H9 (cell line): ENCODE data around the gene DIP2C. TPM values are rescaled to one million over a fixed set of nuclear protein-coding genes. Genes with fewer than 3 reads are reported as not detected.

Experiments
- DNase-seq: peaks from one replicate; pipeline ENCODE4 v3.0.0-alpha.2; 2017
- H2AFZ ChIP-seq: one replicate; pipeline ENCODE4 v1.6.1; 2013; ENCODE audit warnings: mild to moderate bottlenecking, low read length, control low read depth, moderate library complexity
- H2AK5ac ChIP-seq: 2 replicates; pipeline ENCODE4 v1.6.1; 2013; ENCODE audit warnings: low read length, control low read depth, mixed read lengths; ENCODE audit not compliant: insufficient read length
- H2BK120ac ChIP-seq: one replicate; pipeline ENCODE4 v1.6.1; 2013; ENCODE audit warnings: low read depth, mild to moderate bottlenecking, low read length, control low read depth, inconsistent platforms; ENCODE audit not compliant: poor library complexity, severe bottlenecking
- H2BK12ac ChIP-seq: 2 replicates; pipeline ENCODE4 v1.6.1; 2013; ENCODE audit warnings: low read length, control low read depth, mixed read lengths, low read depth; ENCODE audit not compliant: insufficient read length
- H2BK15ac ChIP-seq: 2 replicates; pipeline ENCODE4 v1.6.1; 2013; ENCODE audit warnings: low read depth, low read length, control low read depth
- H2BK20ac ChIP-seq: one replicate; pipeline ENCODE4 v1.6.1; 2013; ENCODE audit warnings: low read depth, mild to moderate bottlenecking, low read length, control low read depth, inconsistent platforms; ENCODE audit not compliant: poor library complexity, severe bottlenecking
- H2BK5ac ChIP-seq: 2 replicates; pipeline ENCODE4 v1.6.1; 2013; ENCODE audit warnings: low read length, control low read depth, mixed read lengths; ENCODE audit not compliant: insufficient read length
- H3K14ac ChIP-seq: 2 replicates; pipeline ENCODE4 v1.6.1; 2013; ENCODE audit warnings: low read length, control low read depth; ENCODE audit not compliant: insufficient read depth
- H3K18ac ChIP-seq: 2 replicates; pipeline ENCODE4 v1.6.1; 2013; ENCODE audit warnings: low read depth, mild to moderate bottlenecking, mixed read lengths, low read length, control low read depth; ENCODE audit not compliant: insufficient read length
- H3K23ac ChIP-seq: 2 replicates; pipeline ENCODE4 v1.6.1; 2013; ENCODE audit warnings: low read length, control low read depth, mixed read lengths, low read depth; ENCODE audit not compliant: insufficient read length
- H3K23me2 ChIP-seq: 2 replicates; pipeline ENCODE4 v1.6.1; 2013; ENCODE audit warnings: low read depth, mild to moderate bottlenecking, mixed read lengths, low read length, control low read depth; ENCODE audit not compliant: insufficient read length, poor library complexity, severe bottlenecking
- H3K27ac ChIP-seq: 2 replicates; pipeline ENCODE4 v1.5.1; 2013; ENCODE audit warnings: low read length, control low read depth, mixed read lengths, low read depth; ENCODE audit not compliant: insufficient read length
- H3K27me3 ChIP-seq: 2 replicates; pipeline ENCODE4 v1.6.1; 2013; ENCODE audit warnings: low read length, control low read depth, inconsistent platforms; ENCODE audit not compliant: insufficient read depth
- H3K4ac ChIP-seq: 2 replicates; pipeline ENCODE4 v1.6.1; 2013; ENCODE audit warnings: low read depth, mild to moderate bottlenecking, control low read depth, inconsistent platforms, low read length, moderate library complexity
- H3K4me1 ChIP-seq: 2 replicates; pipeline ENCODE4 v1.6.1; 2013; ENCODE audit warnings: low read length, control low read depth, inconsistent platforms; ENCODE audit not compliant: insufficient read depth
- H3K4me2 ChIP-seq: 2 replicates; pipeline ENCODE4 v1.6.1; 2013; ENCODE audit warnings: low read length, control low read depth, mixed read lengths; ENCODE audit not compliant: insufficient read length, insufficient read depth
- H3K56ac ChIP-seq: 2 replicates; pipeline ENCODE4 v1.6.1; 2013; ENCODE audit warnings: low read depth, mild to moderate bottlenecking, mixed read lengths, low read length, control low read depth; ENCODE audit not compliant: insufficient read length
- H3K79me1 ChIP-seq: 2 replicates; pipeline ENCODE4 v1.6.1; 2013; ENCODE audit warnings: low read depth, mild to moderate bottlenecking, moderate library complexity, low read length, control low read depth, inconsistent platforms; ENCODE audit not compliant: insufficient read depth, poor library complexity, severe bottlenecking
- H3K79me2 ChIP-seq: 2 replicates; pipeline ENCODE4 v1.6.1; 2013; ENCODE audit warnings: low read length, control low read depth, inconsistent platforms; ENCODE audit not compliant: insufficient read depth
- H3K9ac ChIP-seq: 2 replicates; pipeline ENCODE4 v1.6.1; 2013; ENCODE audit warnings: low read length, control low read depth, mixed read lengths; ENCODE audit not compliant: insufficient read length; ENCODE audit errors: extremely low read depth
- H3K9me3 ChIP-seq: one replicate; pipeline ENCODE4 v1.6.1; 2013; ENCODE audit warnings: low read depth, low read length, inconsistent platforms; ENCODE audit not compliant: control insufficient read depth
- H3T11ph ChIP-seq: one replicate; pipeline ENCODE4 v1.6.1; 2013; ENCODE audit warnings: mild to moderate bottlenecking, low read length, control low read depth, inconsistent platforms
- H4K20me1 ChIP-seq: one replicate; pipeline ENCODE4 v1.6.1; 2013; ENCODE audit not compliant: control insufficient read depth, insufficient read length, insufficient read depth
- H4K5ac ChIP-seq: 2 replicates; pipeline ENCODE4 v1.6.1; 2013; ENCODE audit warnings: low read depth, mild to moderate bottlenecking, mixed read lengths, low read length, control low read depth; ENCODE audit not compliant: insufficient read length
- H4K8ac ChIP-seq: replicated peaks from 2 replicates; pipeline ENCODE4 v1.6.1; 2013; ENCODE audit warnings: low read length, control low read depth, mixed read lengths, low read depth; ENCODE audit not compliant: insufficient read length
- H4K91ac ChIP-seq: 2 replicates; pipeline ENCODE4 v1.6.1; 2013; ENCODE audit warnings: low read depth, mild to moderate bottlenecking, moderate library complexity, mixed read lengths, low read length, control low read depth; ENCODE audit not compliant: insufficient read length
- H3K27ac Mint-ChIP-seq, 3 experiments: 2 replicates in 2 of 3; 3 replicates in 1 of 3; pipeline ENCODE4 v1.8.0; 2020 to 2021; ENCODE audit warnings: mixed read lengths in 3 of 3, mild to moderate bottlenecking in 1 of 3, moderate library complexity in 1 of 3
- H3K27me3 Mint-ChIP-seq: 2 replicates; pipeline ENCODE4 v1.8.0; 2021; ENCODE audit warnings: low read depth, mild to moderate bottlenecking, moderate library complexity, mixed read lengths
- H3K36me3 Mint-ChIP-seq, 3 experiments: 2 replicates in 2 of 3; 3 replicates in 1 of 3; pipeline ENCODE4 v1.8.0; 2020 to 2021; ENCODE audit warnings: low read depth in 3 of 3, mixed read lengths in 3 of 3; ENCODE audit not compliant: insufficient read depth in 1 of 3
- H3K4me1 Mint-ChIP-seq, 2 experiments: 2 replicates each; pipeline ENCODE4 v1.8.0; 2020; ENCODE audit warnings: mixed read lengths in 2 of 2
- H3K4me3 Mint-ChIP-seq, 2 experiments: 2 replicates in 1 of 2; 3 replicates in 1 of 2; pipeline ENCODE4 v1.8.0; 2020 to 2021; ENCODE audit warnings: mild to moderate bottlenecking in 2 of 2, mixed read lengths in 2 of 2, moderate library complexity in 1 of 2
- H3K9me3 Mint-ChIP-seq, 2 experiments: 2 replicates in 1 of 2; 3 replicates in 1 of 2; pipeline ENCODE4 v1.8.0; 2020; ENCODE audit warnings: mild to moderate bottlenecking in 2 of 2, mixed read lengths in 2 of 2, moderate library complexity in 1 of 2
- WGBS: extraction: QIAGEN DNeasy Blood & Tissue Kit; methylation state at CpG from one replicate; pipeline ENCODE4 v1.1.7; 2013; ENCODE audit warnings: missing lambda C conversion rate, low lambda C conversion rate, mixed read lengths; ENCODE audit not compliant: insufficient read length; ENCODE audit errors: extremely low coverage; 5-methylcytosine and 5-hydroxymethylcytosine counted together
- total RNA-seq: library from RNA; stranded (reverse); gene quantifications from 2 replicates; pipeline ENCODE4 v1.2.1, GENCODE V29; 2021
- TF ChIP-seq, protein P1 (sequence below): fragments of 200-600 bp; sonication (generic); conservative IDR thresholded peaks from 3 replicates; pipeline ENCODE4 v1.8.0; 2021; ENCODE audit warnings: antibody characterized with exemption, mild to moderate bottlenecking

DIP2C gene
- total RNA-seq, 1 experiment from 2014 or later, result 7.9 TPM

DNA sequence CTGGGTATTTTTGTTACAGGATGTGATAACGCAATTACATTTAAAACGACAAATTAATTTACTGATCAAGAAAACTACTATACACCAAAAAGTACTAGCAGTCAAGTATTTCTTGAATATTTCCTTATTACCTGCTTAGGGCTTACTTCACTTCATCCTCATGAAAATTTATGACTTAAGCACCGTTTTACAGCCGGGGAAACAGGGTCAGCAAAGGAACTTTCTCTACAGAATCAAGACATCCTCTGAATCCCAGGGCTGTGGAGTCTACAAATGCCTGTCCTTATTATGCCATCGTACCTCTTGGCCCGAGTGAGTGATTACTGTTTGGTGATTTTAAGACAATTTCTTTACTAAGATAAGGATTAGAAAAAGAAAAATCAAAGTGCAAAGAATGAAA lies 305.9 kb downstream of the DIP2C start:
- H3K4me1 Mint-ChIP-seq, result no peaks in the 10 kb centered on the region
- H2BK5ac ChIP-seq, result no peak overlapping the region
- no peak overlapping the region for H2AK5ac ChIP-seq
- H3K4me3 Mint-ChIP-seq, result no peak overlapping the region
- no peak overlapping the region for H3K56ac ChIP-seq
- H3K23me2 ChIP-seq, result no peaks in the 10 kb centered on the region
- peaks cover 7 to 24% (median 22%) of the 10 kb centered on the region in 3 experiments for H3K36me3 Mint-ChIP-seq
- WGBS, result no CpG with 5 or more reads among the region's 6 CpGs
- no peak overlapping the region for H3K27ac ChIP-seq
- H3T11ph ChIP-seq, result no peak overlapping the region
- 0 out of 5 replicates have a peak, but pooled peaks cover 0 to 1% of the 10 kb centered on the region in 2 experiments for H3K9me3 Mint-ChIP-seq
- no peak overlapping the region for H3K14ac ChIP-seq
- no peaks in the 10 kb centered on the region for H3K79me1 ChIP-seq
- no peak overlapping the region for H4K8ac ChIP-seq
- no peak overlapping the region for H4K91ac ChIP-seq
- no peak overlapping the region for H3K23ac ChIP-seq
- no peak overlapping the region for H4K5ac ChIP-seq
- no peak overlapping the region for H3K4me2 ChIP-seq
- no peaks in the 10 kb centered on the region for H3K27me3 Mint-ChIP-seq
- H3K18ac ChIP-seq, result no peak overlapping the region
- H2BK12ac ChIP-seq, result no peak overlapping the region
- H3K4me1 ChIP-seq, result no peaks in the 10 kb centered on the region
- no peak overlapping the region for H2BK20ac ChIP-seq
- H3K4ac ChIP-seq, result no peak overlapping the region
- TF ChIP-seq, protein P1, sequence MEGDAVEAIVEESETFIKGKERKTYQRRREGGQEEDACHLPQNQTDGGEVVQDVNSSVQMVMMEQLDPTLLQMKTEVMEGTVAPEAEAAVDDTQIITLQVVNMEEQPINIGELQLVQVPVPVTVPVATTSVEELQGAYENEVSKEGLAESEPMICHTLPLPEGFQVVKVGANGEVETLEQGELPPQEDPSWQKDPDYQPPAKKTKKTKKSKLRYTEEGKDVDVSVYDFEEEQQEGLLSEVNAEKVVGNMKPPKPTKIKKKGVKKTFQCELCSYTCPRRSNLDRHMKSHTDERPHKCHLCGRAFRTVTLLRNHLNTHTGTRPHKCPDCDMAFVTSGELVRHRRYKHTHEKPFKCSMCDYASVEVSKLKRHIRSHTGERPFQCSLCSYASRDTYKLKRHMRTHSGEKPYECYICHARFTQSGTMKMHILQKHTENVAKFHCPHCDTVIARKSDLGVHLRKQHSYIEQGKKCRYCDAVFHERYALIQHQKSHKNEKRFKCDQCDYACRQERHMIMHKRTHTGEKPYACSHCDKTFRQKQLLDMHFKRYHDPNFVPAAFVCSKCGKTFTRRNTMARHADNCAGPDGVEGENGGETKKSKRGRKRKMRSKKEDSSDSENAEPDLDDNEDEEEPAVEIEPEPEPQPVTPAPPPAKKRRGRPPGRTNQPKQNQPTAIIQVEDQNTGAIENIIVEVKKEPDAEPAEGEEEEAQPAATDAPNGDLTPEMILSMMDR, result no peak
- H3K9me3 ChIP-seq, result no peaks in the 10 kb centered on the region
- no peaks in the 10 kb centered on the region for H3K27me3 ChIP-seq
- H3K27ac Mint-ChIP-seq, result peak overlapping the region in 1 of 3 experiments; percentile 1; a peak in 1 of 7 replicates
- H2BK120ac ChIP-seq, result no peak overlapping the region
- H2BK15ac ChIP-seq, result no peak overlapping the region
- no peak overlapping the region for H2AFZ ChIP-seq
- no peak for DNase-seq
- H4K20me1 ChIP-seq, result no peaks in the 10 kb centered on the region
- H3K9ac ChIP-seq, result no peak overlapping the region
- no peaks in the 10 kb centered on the region for H3K79me2 ChIP-seq
